Measurements from ENCODE around the gene STK33.

The STK33 gene

DNA sequence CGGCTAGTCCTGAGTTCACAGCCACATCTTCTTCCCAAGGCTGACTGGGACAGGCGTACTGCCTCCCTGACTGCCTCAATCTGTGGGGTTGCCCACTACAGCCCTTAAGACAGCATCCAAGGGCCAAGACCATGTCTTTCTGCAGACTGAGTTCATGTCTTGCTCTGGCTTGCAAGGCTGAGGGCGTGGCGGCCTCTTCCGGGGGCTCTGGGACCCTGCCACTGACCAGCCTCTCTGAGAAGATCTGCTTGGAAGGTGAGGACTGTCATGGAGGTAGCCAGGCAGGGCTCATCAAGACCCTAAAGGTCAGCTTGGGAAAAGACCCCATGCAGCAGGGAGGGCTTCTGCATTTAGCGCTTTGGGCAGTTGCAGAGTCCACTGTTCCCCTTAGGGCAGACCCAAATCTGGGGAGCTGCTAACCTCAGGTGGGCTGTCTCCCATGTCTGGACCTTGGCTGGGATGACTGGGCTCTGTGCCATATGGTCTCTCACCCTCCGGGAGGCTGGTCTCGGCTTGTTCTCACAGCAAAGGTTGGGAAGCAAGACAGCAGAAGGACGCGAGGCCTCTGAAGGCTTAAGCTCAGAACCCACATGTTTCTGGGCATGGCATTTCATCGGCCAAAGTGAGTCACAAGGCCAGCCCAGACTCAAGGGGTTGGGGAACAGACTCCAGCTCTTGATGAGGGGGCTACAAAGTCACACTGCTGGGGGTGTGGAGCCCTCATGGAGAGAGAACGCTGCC is 221.2 kb downstream of the STK33 start:
- H3K36me3 ChIP-seq (ENCODE audit: insufficient read depth, low read length), result no peaks in the 10 kb centered on the region
- no peaks in the 10 kb centered on the region for H3K9me3 ChIP-seq (ENCODE audit: low read length)
- H3K27ac ChIP-seq (ENCODE audit: low read depth, low read length, poor library complexity, severe bottlenecking), result no peak overlapping the region

GRCh38 chr11:8371516-8371884 is 222.5 kb downstream of the STK33 start:
- no peaks in the 10 kb centered on the region for H4K20me1 ChIP-seq (ENCODE audit: insufficient read depth, low read length)
- no peaks in the 10 kb centered on the region for H3F3A ChIP-seq (ENCODE audit: insufficient read depth, low read length)
- no peak overlapping the region for H3K27ac ChIP-seq (ENCODE audit: low read depth, low read length, poor library complexity, severe bottlenecking)
- H2AFZ ChIP-seq (ENCODE audit: low read length), result no peak overlapping the region
- H3K4me2 ChIP-seq (ENCODE audit: low read length), result no peak overlapping the region
- no peak overlapping the region for H3K9ac ChIP-seq (ENCODE audit: low read length)
- no peaks in the 10 kb centered on the region for H3K79me2 ChIP-seq (ENCODE audit: insufficient read depth, low read length)
- H3K36me3 ChIP-seq (ENCODE audit: insufficient read depth, low read length), result no peaks in the 10 kb centered on the region
- H3K9me2 ChIP-seq (ENCODE audit: low read depth, low read length), result no peaks in the 10 kb centered on the region
- no peaks in the 10 kb centered on the region for H3K4me1 ChIP-seq (ENCODE audit: insufficient read depth, low read length, severe bottlenecking)
- TF ChIP-seq, protein P1, sequence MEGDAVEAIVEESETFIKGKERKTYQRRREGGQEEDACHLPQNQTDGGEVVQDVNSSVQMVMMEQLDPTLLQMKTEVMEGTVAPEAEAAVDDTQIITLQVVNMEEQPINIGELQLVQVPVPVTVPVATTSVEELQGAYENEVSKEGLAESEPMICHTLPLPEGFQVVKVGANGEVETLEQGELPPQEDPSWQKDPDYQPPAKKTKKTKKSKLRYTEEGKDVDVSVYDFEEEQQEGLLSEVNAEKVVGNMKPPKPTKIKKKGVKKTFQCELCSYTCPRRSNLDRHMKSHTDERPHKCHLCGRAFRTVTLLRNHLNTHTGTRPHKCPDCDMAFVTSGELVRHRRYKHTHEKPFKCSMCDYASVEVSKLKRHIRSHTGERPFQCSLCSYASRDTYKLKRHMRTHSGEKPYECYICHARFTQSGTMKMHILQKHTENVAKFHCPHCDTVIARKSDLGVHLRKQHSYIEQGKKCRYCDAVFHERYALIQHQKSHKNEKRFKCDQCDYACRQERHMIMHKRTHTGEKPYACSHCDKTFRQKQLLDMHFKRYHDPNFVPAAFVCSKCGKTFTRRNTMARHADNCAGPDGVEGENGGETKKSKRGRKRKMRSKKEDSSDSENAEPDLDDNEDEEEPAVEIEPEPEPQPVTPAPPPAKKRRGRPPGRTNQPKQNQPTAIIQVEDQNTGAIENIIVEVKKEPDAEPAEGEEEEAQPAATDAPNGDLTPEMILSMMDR (IDR thresholded peaks at IDR 0.05; ENCODE audit: low read length), result no peak
- no peak for TF ChIP-seq EZH2 (IDR thresholded peaks at IDR 0.05; ENCODE audit: borderline replicate concordance, low read length)
- no peaks in the 10 kb centered on the region for H3K27me3 ChIP-seq (ENCODE audit: insufficient read depth, low read length)
- H3K4me3 ChIP-seq (ENCODE audit: low read depth, low read length, poor library complexity, severe bottlenecking), result no peak overlapping the region
- no peaks in the 10 kb centered on the region for H3K9me3 ChIP-seq (ENCODE audit: low read length)

More for the DNA sequence above, 221.2 kb downstream of the STK33 start:
- H3K4me1 ChIP-seq (ENCODE audit: insufficient read depth, low read length, severe bottlenecking), result no peaks in the 10 kb centered on the region
- no peaks in the 10 kb centered on the region for H3F3A ChIP-seq (ENCODE audit: insufficient read depth, low read length)
- H3K27me3 ChIP-seq (ENCODE audit: insufficient read depth, low read length), result no peaks in the 10 kb centered on the region
- TF ChIP-seq EZH2 (IDR thresholded peaks at IDR 0.05; ENCODE audit: borderline replicate concordance, low read length), result no peak
- TF ChIP-seq, protein P1 (IDR thresholded peaks at IDR 0.05; ENCODE audit: low read length), result no peak
- no peaks in the 10 kb centered on the region for H4K20me1 ChIP-seq (ENCODE audit: insufficient read depth, low read length)
- H3K4me2 ChIP-seq (ENCODE audit: low read length), result no peak overlapping the region
- no peak overlapping the region for H2AFZ ChIP-seq (ENCODE audit: low read length)
- no peak overlapping the region for H3K9ac ChIP-seq (ENCODE audit: low read length)
- no peak overlapping the region for H3K4me3 ChIP-seq (ENCODE audit: low read depth, low read length, poor library complexity, severe bottlenecking)
- H3K79me2 ChIP-seq (ENCODE audit: insufficient read depth, low read length), result no peaks in the 10 kb centered on the region
- no peaks in the 10 kb centered on the region for H3K9me2 ChIP-seq (ENCODE audit: low read depth, low read length)

GRCh38 chr11:8370812-8371515 is 223.1 kb downstream of the STK33 start:
- no peaks in the 10 kb centered on the region for H3K9me2 ChIP-seq (ENCODE audit: low read depth, low read length)
- no peak overlapping the region for H3K4me3 ChIP-seq (ENCODE audit: low read depth, low read length, poor library complexity, severe bottlenecking)
- H3F3A ChIP-seq (ENCODE audit: insufficient read depth, low read length), result no peaks in the 10 kb centered on the region
- no peaks in the 10 kb centered on the region for H3K27me3 ChIP-seq (ENCODE audit: insufficient read depth, low read length)
- H3K9ac ChIP-seq (ENCODE audit: low read length), result no peak overlapping the region
- no peak overlapping the region for H3K4me2 ChIP-seq (ENCODE audit: low read length)
- H2AFZ ChIP-seq (ENCODE audit: low read length), result no peak overlapping the region
- H4K20me1 ChIP-seq (ENCODE audit: insufficient read depth, low read length), result no peaks in the 10 kb centered on the region
- no peak overlapping the region for H3K27ac ChIP-seq (ENCODE audit: low read depth, low read length, poor library complexity, severe bottlenecking)
- no peaks in the 10 kb centered on the region for H3K9me3 ChIP-seq (ENCODE audit: low read length)
- no peak for TF ChIP-seq EZH2 (IDR thresholded peaks at IDR 0.05; ENCODE audit: borderline replicate concordance, low read length)
- TF ChIP-seq, protein P1 (IDR thresholded peaks at IDR 0.05; ENCODE audit: low read length), result no peak
- no peaks in the 10 kb centered on the region for H3K36me3 ChIP-seq (ENCODE audit: insufficient read depth, low read length)
- H3K79me2 ChIP-seq (ENCODE audit: insufficient read depth, low read length), result no peaks in the 10 kb centered on the region
- H3K4me1 ChIP-seq (ENCODE audit: insufficient read depth, low read length, severe bottlenecking), result no peaks in the 10 kb centered on the region
